Keratinocyte (primary cell): ENCODE measurements around the gene FBLN1. TPM values are rescaled to one million over a fixed set of nuclear protein-coding genes. Genes with fewer than 3 reads are reported as not detected.
A peak's percentile ranks its signal among the peaks of the same experiment; 100 is the strongest.

ENCODE experiments used
- DNase-seq: peaks from one replicate; pipeline ENCODE4 v3.0.0-alpha.2; 2011; ENCODE audit warnings: low read depth, missing footprints, low spot score
- FAIRE-seq: peaks from 2 replicates; lab custom pipeline; 2011; peaks lifted over from hg19 to GRCh38; lab: Jason Lieb, UNC
- H2AFZ ChIP-seq: 2 replicates; pipeline ENCODE4 v1.6.0; 2012; ENCODE audit warnings: low read length, control low read depth, inconsistent platforms; ENCODE audit not compliant: control insufficient read depth
- H3K27ac ChIP-seq: 2 replicates; pipeline ENCODE4 v1.5.1; 2011; ENCODE audit warnings: low read length; ENCODE audit not compliant: control insufficient read depth, insufficient read depth
- H3K27me3 ChIP-seq: 3 replicates; pipeline ENCODE4 v1.6.0; 2011; ENCODE audit warnings: low read length; ENCODE audit not compliant: control insufficient read depth, insufficient read depth; ENCODE audit errors: extremely low read depth
- H3K36me3 ChIP-seq, 2 experiments: 2 replicates in 1 of 2; 3 replicates in 1 of 2; pipeline ENCODE4 v1.5.1; 2011; ENCODE audit warnings: low read length in 2 of 2, mild to moderate bottlenecking in 1 of 2; ENCODE audit not compliant: control insufficient read depth in 2 of 2, insufficient read depth in 2 of 2; ENCODE audit errors: extremely low read depth in 1 of 2
- H3K4me1 ChIP-seq: 3 replicates; pipeline ENCODE4 v1.5.1; 2011; ENCODE audit warnings: low read length; ENCODE audit not compliant: control insufficient read depth, insufficient read depth; ENCODE audit errors: extremely low read depth
- H3K4me2 ChIP-seq: 3 replicates; pipeline ENCODE4 v1.6.0; 2011; ENCODE audit warnings: low read depth, low read length; ENCODE audit not compliant: control insufficient read depth, insufficient read depth; ENCODE audit errors: extremely low read depth
- H3K4me3 ChIP-seq, 3 experiments: fragments of 200-600 bp in 1 of 3; sonication (generic) in 1 of 3; 2 replicates in 2 of 3; 3 replicates in 1 of 3; pipeline ENCODE4 v1.5.1; 2011 to 2016; ENCODE audit warnings: low read length in 3 of 3, mild to moderate bottlenecking in 3 of 3, control low read depth in 2 of 3, inconsistent platforms in 1 of 3, low read depth in 1 of 3, mixed read lengths in 1 of 3, mixed run types in 1 of 3, moderate library complexity in 1 of 3; ENCODE audit not compliant: control insufficient read depth in 2 of 3, insufficient read depth in 2 of 3; ENCODE audit errors: extremely low read depth in 1 of 3
- H3K79me2 ChIP-seq: 2 replicates; pipeline ENCODE4 v1.6.0; 2012; ENCODE audit warnings: low read length; ENCODE audit not compliant: control insufficient read depth, insufficient read depth
- H3K9ac ChIP-seq: 3 replicates; pipeline ENCODE4 v1.6.0; 2011; ENCODE audit warnings: low read length; ENCODE audit not compliant: control insufficient read depth, insufficient read depth; ENCODE audit errors: extremely low read depth
- H3K9me1 ChIP-seq: 3 replicates; pipeline ENCODE4 v1.6.0; 2011; ENCODE audit warnings: low read length; ENCODE audit not compliant: control insufficient read depth, insufficient read depth; ENCODE audit errors: extremely low read depth
- H3K9me3 ChIP-seq: 2 replicates; pipeline ENCODE4 v1.5.1; 2012; ENCODE audit warnings: low read depth, low read length; ENCODE audit not compliant: control insufficient read depth
- H4K20me1 ChIP-seq: 3 replicates; pipeline ENCODE4 v1.6.0; 2011; ENCODE audit warnings: low read length; ENCODE audit not compliant: control insufficient read depth, insufficient read depth; ENCODE audit errors: extremely low read depth
- EZH2 ChIP-seq: IDR thresholded peaks from one replicate; pipeline ENCODE4 v1.6.1; 2012; ENCODE audit warnings: inconsistent platforms, mild to moderate bottlenecking, low read length, moderate library complexity
- dilution Hi-C: fragments of 300-500 bp; cut with MboI; formaldehyde crosslinking; loops from one replicate; pipeline ENCODE4 v1.7.0; 2020; ENCODE audit warnings: low sequenced_read_pairs; ENCODE audit not compliant: extremely low pct_ligation_motif_present
- polyA plus RNA-seq, 5 experiments: library from polyadenylated mRNA; depleted of rRNA in 3 of 5; stranded (reverse) in 3 of 5; stranded (forward) in 1 of 5; unstranded in 1 of 5; fragments of >200 nt; gene quantifications; 1 replicate in 1 of 5; 2 replicates in 3 of 5; 3 replicates in 1 of 5; pipeline versions ENCODE4 v1.2.1 to v1.2.3, GENCODE V29; 2011 to 2012; ENCODE audit warnings: missing spikeins in 2 of 5, low read depth in 1 of 5, low replicate concordance in 1 of 5
- TF ChIP-seq, protein P1 (sequence below), 3 experiments: IDR thresholded peaks in 1 of 3; conservative IDR thresholded peaks in 1 of 3; optimal IDR thresholded peaks in 1 of 3; 2 replicates in 2 of 3; 3 replicates in 1 of 3; pipeline versions ENCODE3 to v1.5.1; 2011; ENCODE audit warnings: low read length in 3 of 3, mild to moderate bottlenecking in 3 of 3, moderate library complexity in 2 of 3, control low read depth in 1 of 3, inconsistent platforms in 1 of 3; ENCODE audit not compliant: insufficient read depth in 2 of 3; ENCODE audit errors: extremely low read depth in 1 of 3

FBLN1 gene
- polyA plus RNA-seq, 1 donor (not counting 4 experiments of a cell fraction or from before 2014, with no cell fraction given) = 13.7 TPM

DNA sequence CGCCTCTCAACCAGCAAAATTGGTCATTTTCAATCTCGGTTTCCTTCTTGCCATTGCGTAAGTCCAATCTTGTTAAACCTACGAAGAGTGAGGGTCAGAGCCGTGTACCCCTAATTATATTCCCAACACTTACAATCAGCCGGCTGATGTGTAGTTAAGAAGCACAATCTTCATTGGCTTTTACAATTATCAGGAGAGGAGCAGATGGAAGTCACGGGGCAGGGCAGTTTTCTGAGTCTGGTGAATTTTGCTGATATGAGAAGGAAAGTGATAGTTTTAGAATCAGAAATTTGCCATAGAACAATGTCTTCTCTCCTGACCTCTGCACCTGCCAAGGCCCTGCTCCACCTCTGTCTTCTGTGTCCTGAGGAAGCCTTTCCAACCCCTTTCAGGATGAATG is 134.0 kb downstream of the FBLN1 start:
- H3K9me3 ChIP-seq = no peaks in the 10 kb centered on the region
- no peaks in the 10 kb centered on the region for H4K20me1 ChIP-seq
- dilution Hi-C loops = no loop called here
- H3K4me1 ChIP-seq = peaks cover 20% of the 10 kb centered on the region
- no peak for TF ChIP-seq EZH2
- TF ChIP-seq, protein P1, sequence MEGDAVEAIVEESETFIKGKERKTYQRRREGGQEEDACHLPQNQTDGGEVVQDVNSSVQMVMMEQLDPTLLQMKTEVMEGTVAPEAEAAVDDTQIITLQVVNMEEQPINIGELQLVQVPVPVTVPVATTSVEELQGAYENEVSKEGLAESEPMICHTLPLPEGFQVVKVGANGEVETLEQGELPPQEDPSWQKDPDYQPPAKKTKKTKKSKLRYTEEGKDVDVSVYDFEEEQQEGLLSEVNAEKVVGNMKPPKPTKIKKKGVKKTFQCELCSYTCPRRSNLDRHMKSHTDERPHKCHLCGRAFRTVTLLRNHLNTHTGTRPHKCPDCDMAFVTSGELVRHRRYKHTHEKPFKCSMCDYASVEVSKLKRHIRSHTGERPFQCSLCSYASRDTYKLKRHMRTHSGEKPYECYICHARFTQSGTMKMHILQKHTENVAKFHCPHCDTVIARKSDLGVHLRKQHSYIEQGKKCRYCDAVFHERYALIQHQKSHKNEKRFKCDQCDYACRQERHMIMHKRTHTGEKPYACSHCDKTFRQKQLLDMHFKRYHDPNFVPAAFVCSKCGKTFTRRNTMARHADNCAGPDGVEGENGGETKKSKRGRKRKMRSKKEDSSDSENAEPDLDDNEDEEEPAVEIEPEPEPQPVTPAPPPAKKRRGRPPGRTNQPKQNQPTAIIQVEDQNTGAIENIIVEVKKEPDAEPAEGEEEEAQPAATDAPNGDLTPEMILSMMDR (optimal IDR thresholded peaks at IDR 0.05 in 1 of 3, IDR thresholded peaks at IDR 0.05 in 1 of 3, conservative IDR thresholded peaks at IDR 0.05 in 1 of 3; ENCODE audit: extremely low read depth in 1 of 3, insufficient read depth in 2 of 3, low read length in 3 of 3) = no peak
- no peak overlapping the region for H3K4me2 ChIP-seq
- no peak overlapping the region for H3K27ac ChIP-seq
- H3K79me2 ChIP-seq = no peaks in the 10 kb centered on the region
- no peaks in the 10 kb centered on the region for H3K27me3 ChIP-seq
- no peak overlapping the region for H3K4me3 ChIP-seq
- H3K9me1 ChIP-seq = no peaks in the 10 kb centered on the region
- FAIRE-seq = no peak
- H3K36me3 ChIP-seq = no peaks in the 10 kb centered on the region
- H3K9ac ChIP-seq = no peak overlapping the region
- DNase-seq = no peak
- H2AFZ ChIP-seq = no peak overlapping the region

DNA sequence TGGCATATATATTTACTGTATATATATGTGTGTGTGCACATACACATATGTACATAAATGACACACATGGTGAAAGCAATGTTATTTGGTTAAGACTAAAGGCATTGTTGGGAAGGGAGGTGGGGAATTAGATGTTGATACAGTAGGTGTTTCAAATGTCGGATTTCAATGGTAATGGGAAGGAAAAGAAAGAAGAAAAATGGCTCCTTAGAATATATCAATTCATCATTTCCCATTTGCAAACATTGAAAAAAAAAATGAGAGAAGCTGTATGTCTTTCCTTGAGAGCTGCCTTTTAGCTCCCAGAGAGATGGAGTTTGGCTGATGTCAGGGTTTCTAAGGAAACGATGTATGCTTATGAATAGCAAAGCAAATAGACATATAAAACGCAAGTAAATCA is 135.5 kb downstream of the FBLN1 start:
- no peaks in the 10 kb centered on the region for H4K20me1 ChIP-seq
- H3K27ac ChIP-seq = peak overlapping the region; percentile 87
- peak overlapping the region; percentile 67 for H3K9ac ChIP-seq
- no peaks in the 10 kb centered on the region for H3K79me2 ChIP-seq
- DNase-seq = no peak
- dilution Hi-C loops = no loop called here
- peak overlapping the region; percentile 87 for H3K4me2 ChIP-seq
- H3K9me3 ChIP-seq = no peaks in the 10 kb centered on the region
- H2AFZ ChIP-seq = no peak overlapping the region
- no peaks in the 10 kb centered on the region for H3K36me3 ChIP-seq
- TF ChIP-seq, protein P1 (optimal IDR thresholded peaks at IDR 0.05 in 1 of 3, IDR thresholded peaks at IDR 0.05 in 1 of 3, conservative IDR thresholded peaks at IDR 0.05 in 1 of 3; ENCODE audit: extremely low read depth in 1 of 3, insufficient read depth in 2 of 3, low read length in 3 of 3) = no peak
- TF ChIP-seq EZH2 = no peak
- peak; percentile 23 for FAIRE-seq
- H3K4me3 ChIP-seq = no peak overlapping the region
- H3K4me1 ChIP-seq = peaks cover 32% of the 10 kb centered on the region
- H3K27me3 ChIP-seq = no peaks in the 10 kb centered on the region
- H3K9me1 ChIP-seq = no peaks in the 10 kb centered on the region
